GM21576 (cell line): ENCODE data around the gene CERS2.
A peak's percentile ranks its signal among the peaks of the same experiment; 100 is the strongest.

Experiments
- ATAC-seq: cut with Tn5 transposase; IDR thresholded peaks from one replicate; pipeline ENCODE4 v1.9.1; 2021; ENCODE audit warnings: mild to moderate bottlenecking, moderate library complexity; ENCODE audit not compliant: unreplicated experiment

CERS2 gene

DNA sequence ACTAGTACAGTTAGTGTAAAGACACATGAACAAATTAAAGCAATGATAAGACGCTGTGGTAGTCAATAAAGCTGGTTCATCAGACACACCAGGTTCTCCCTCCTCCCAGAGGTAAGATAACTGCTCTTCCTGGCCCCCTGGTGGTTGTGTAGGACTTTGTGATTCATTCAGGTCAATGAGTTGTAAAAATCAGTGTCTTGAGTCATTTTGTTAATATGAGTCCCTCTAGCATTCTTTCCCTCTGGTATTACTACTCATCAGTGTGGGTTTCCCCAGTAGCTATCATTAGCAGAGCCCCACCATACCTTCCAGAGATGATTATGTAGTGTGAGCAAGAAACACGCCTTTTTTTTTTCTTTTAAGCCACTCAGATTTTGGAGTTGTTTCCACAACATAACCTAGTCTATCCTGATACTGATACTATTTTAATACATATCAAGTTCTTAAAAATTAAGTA, 52.1 kb downstream of the CERS2 start:
- ATAC-seq, result peak; percentile 51

DNA sequence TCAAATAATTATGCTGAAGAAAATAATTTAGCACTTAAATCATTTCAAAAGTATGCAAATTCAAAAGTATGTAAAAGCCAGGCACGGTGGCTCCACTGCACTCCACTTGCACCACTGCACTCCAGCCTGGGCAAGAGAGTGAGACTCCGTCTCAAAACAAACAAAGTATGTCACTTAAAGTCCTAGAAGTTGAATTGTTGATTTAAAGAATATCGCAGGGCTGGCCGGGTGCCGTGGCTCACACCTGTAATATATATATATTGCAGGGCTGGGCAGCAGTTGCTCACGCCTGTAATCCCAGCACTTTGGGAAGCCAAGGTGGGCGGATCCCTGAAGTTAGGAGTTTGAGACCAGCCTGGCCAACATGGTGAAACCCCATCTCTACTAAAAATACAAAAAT, 57.2 kb downstream of the CERS2 start:
- ATAC-seq, result no peak
